GM18498 (cell line): Measurements from ENCODE around the gene EPHX1.
"Not testable (repeated sequence)": the region's sequence is repeated elsewhere in the genome, so short reads cannot be mapped to it uniquely, and the experiment has no call there.

Experiments used
- ATAC-seq: cut with Tn5 transposase; IDR thresholded peaks from one replicate; pipeline ENCODE4 v1.9.1; 2021; ENCODE audit warnings: mild to moderate bottlenecking, moderate library complexity; ENCODE audit not compliant: unreplicated experiment

Gene EPHX1

GRCh38 chr1:225809842-225810578 lies at the start of gene EPHX1:
EPHX1 (plus strand) TSS chr1:225810124; CDS start chr1:225828730, 18,606 bp downstream.
- peak; percentile 99 for ATAC-seq

- no peak for ATAC-seq
Measured at GRCh38 chr1:225760531-225760930, 49.4 kb upstream of the EPHX1 start.

GRCh38 chr1:225761395-225761794 lies 48.5 kb upstream of the EPHX1 start:
- ATAC-seq = not testable (repeated sequence)

GRCh38 chr1:225762002-225762441 lies 47.9 kb upstream of the EPHX1 start:
- no peak for ATAC-seq

- no peak for ATAC-seq
Measured at GRCh38 chr1:225762444-225762843, 47.5 kb upstream of the EPHX1 start.

GRCh38 chr1:225763716-225764548 lies 46.0 kb upstream of the EPHX1 start:
- no peak for ATAC-seq

- no peak for ATAC-seq
Measured at GRCh38 chr1:225765982-225766674, 43.8 kb upstream of the EPHX1 start.

GRCh38 chr1:225766967-225767633 lies 42.8 kb upstream of the EPHX1 start:
- no peak for ATAC-seq

- no peak for ATAC-seq
Measured at GRCh38 chr1:225767634-225768540, 42.0 kb upstream of the EPHX1 start.

- no peak for ATAC-seq
Measured at GRCh38 chr1:225768662-225769426, 41.1 kb upstream of the EPHX1 start.

- no peak for ATAC-seq
Measured at GRCh38 chr1:225769687-225770086, 40.2 kb upstream of the EPHX1 start.

- no peak for ATAC-seq
Measured at GRCh38 chr1:225770561-225771248, 39.2 kb upstream of the EPHX1 start.

GRCh38 chr1:225771661-225772322 lies 38.1 kb upstream of the EPHX1 start:
- no peak for ATAC-seq

GRCh38 chr1:225772323-225772768 lies 37.6 kb upstream of the EPHX1 start:
- no peak for ATAC-seq

GRCh38 chr1:225772848-225773247 lies 37.1 kb upstream of the EPHX1 start:
- no peak for ATAC-seq

GRCh38 chr1:225774281-225775147 lies 35.4 kb upstream of the EPHX1 start:
- ATAC-seq = no peak

- no peak for ATAC-seq
Measured at GRCh38 chr1:225776294-225776693, 33.6 kb upstream of the EPHX1 start.
